GM12872 (cell line): ENCODE data around the gene IGFN1.

Experiments used
- TF ChIP-seq, protein P1 (sequence below): IDR thresholded peaks from 3 replicates; pipeline ENCODE4 v1.5.1; 2011; ENCODE audit warnings: low read depth, mild to moderate bottlenecking, low read length, moderate library complexity; ENCODE audit not compliant: insufficient read depth

Gene IGFN1

DNA sequence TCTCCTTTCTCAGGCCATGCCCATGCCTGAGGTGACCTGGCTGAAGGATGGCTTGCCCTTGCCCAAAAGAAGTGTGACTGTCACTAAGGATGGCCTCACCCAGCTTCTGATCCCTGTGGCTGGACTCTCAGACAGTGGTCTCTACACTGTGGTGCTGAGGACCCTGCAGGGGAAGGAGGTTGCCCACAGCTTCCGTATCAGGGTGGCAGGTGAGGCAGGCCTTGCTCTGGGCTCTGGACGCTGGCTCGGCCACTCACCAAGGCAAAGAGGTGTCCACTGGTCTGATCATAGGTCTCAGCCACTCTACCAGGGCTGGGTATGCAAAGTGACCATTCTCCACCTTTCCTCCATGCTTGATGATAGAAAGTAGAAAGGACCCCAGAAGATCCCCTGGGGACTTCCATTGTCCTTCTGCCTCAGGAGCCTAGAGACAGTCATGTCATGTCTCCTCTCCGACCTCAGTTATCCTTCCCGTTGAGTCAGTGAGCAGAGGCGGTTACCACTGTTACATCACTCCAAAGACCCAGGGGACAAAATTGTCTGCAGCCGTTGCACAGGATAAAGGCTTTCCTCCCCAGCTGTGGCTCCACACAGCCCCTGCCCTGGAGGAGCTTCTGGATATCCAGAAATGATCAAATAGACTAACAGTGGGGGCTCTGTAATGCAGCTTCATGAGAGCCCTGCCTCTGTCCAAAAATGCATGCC lies 34.2 kb downstream of the IGFN1 start:
- TF ChIP-seq, protein P1, sequence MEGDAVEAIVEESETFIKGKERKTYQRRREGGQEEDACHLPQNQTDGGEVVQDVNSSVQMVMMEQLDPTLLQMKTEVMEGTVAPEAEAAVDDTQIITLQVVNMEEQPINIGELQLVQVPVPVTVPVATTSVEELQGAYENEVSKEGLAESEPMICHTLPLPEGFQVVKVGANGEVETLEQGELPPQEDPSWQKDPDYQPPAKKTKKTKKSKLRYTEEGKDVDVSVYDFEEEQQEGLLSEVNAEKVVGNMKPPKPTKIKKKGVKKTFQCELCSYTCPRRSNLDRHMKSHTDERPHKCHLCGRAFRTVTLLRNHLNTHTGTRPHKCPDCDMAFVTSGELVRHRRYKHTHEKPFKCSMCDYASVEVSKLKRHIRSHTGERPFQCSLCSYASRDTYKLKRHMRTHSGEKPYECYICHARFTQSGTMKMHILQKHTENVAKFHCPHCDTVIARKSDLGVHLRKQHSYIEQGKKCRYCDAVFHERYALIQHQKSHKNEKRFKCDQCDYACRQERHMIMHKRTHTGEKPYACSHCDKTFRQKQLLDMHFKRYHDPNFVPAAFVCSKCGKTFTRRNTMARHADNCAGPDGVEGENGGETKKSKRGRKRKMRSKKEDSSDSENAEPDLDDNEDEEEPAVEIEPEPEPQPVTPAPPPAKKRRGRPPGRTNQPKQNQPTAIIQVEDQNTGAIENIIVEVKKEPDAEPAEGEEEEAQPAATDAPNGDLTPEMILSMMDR, result no peak

DNA sequence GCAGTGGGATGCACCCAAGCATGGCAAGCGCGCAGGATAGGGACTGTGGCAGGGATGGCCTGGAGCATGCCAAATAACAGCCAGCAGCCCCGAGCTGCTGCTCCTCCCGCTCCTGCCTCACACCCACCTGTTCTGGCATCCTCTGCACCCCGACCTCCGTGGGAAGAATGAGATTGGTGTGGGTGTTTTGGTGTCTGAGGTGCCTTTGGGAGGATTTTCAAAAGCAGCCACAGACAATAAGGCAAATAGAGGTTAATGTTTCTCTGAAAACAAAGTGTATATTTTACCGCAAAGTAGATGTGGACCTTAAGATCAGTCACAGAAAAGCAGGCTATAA lies 35.5 kb downstream of the IGFN1 start:
- TF ChIP-seq, protein P1, result no peak

DNA sequence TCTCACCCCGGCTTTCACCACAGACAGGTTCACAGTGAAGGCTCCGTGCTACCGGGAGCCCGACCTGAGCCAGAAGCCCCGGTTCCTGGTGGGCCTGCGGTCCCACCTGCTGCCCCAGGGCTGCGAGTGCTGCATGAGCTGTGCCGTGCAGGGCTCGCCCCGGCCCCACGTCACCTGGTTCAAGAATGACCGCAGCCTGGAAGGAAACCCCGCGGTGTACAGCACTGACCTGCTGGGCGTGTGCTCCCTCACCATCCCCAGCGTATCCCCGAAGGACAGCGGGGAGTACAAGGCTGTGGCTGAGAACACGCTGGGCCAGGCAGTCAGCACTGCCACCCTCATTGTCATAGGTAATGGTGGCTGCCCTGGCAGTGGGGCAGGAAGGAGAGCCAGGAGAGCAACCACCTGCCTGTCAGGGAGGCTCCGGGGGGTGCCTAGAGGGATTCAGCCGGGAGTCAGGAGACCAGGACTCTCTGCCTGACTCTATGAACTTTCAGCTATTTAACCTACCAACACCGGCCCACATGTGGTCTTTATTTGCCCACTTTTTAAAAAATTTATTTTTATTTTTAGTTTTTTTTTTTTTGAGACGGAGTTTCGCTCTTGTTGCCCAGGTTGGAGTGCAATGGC lies 36.4 kb downstream of the IGFN1 start:
- TF ChIP-seq, protein P1, result no peak

DNA sequence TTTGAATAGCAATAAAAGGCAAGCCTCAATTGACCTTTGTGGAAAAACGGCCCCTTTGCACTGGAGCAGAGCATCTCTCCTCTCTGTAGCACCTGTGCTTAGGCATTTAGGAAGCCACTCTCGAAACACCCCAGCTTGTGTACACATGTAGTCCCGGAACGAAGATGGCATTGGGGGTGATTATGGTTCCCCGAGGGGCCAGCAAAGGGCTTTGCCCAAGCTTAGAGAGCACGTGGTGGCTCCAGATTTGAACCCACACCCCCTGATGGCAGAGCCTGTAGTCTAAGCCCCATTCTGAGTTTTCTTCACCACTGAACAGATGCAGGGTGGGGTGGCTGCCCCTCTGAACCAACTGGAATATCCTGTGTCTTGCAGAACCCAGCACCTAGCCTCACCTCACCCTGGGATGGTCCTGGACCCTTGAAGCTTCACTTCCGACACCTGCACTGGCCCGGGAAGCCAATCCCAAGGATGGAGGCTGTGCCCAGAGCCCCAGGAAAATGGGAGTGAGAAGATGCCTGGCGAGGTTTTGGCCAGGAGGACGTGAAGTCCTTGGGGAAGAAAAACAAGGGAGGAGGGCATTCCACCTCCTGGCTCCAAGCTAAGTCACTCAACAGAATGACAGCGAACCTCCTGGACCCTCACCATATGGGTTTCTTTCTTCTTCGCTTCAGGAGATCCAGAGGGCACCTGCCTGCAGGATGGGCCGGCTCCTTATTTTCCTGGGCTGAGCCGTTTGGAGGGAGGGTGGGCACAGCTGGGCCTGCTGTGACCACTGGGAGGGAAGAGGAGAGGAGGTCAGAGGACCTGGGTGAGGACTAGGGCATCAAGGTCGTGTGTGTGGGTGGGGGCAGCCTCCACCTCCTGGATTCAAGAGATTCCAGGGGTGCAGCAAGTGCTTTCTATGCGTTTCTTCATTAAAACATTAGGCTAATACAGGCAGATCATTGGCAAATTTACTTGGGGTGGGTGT lies 37.7 kb downstream of the IGFN1 start:
- TF ChIP-seq, protein P1, result no peak

DNA sequence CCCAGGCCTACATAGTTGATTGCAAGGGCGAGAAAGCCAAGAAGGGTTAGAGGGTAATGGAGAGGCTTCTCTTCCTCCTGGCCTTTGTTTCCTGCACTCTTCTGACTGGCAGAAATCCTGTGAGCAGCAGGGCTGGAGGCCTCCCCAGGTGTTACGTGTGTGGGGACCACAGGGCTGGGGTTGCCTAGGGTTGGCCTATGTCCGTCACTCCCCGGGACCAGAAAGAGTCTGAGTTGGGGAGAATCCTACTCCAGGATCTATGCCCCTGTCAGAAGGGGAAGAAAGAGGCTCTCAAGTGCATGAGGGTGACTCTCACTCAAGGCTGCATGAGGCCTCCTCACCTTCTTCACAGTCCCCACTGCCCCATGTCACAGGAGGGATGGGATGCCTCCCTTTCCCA lies 38.5 kb downstream of the IGFN1 start:
- TF ChIP-seq, protein P1, result no peak

DNA sequence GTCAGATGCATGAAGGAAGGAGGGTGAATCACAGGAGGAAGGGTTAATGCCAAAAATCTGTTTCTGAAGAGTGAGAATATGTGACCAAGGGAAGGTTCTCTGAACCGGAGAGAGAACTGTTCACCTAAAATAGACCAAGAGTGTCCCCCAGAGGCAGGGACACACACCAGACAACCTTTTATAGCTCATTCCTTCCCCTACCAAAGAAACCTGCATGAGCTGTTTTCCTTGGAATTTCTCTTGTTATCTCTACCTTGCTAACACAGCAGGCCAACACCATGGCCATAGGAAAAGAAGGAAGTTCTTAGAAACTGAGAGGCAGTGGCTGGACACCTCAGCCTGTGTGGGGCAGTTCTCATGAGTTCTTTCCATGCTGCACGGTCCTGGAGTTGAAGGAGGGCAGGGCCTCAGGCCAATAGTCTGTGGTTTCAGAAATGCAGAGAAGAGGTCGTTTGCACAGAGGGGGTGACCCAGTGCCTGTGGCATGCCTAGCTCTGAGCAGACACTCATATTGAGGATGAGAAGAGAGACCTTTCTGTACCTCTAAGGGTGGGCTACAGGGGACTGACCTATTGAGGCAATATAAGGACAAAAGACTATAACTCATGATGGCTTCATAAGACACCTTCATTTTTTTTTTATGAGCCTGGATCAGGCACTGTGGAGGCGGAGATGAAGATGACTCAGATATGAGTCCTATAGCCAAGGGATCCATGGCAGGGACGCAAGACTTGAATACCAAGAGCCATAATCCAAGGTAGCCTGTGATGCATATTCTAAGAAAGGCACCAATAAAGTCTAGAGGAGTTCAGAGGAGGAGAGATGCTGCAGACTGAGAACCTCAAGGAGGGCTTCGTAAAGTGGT lies 39.4 kb downstream of the IGFN1 start:
- TF ChIP-seq, protein P1, result no peak

DNA sequence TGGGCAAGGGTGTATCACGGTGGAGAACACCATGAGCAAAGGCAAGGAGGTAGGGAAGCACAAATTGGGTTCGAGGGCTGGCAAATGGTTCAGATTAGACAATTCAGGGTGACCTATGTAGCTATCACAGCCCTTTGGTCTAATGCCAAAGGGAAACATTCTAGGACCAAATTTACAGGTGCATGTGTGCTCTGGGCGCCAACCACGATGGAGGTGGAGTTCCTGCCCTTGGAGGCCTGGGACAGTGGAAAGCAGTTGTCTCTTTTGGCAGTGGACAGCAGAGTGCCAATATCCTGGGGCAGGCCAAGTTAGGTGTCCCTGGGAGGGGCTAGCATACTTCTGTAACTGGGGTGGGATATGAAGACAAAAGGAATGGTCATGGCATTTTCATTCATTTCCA lies 40.1 kb downstream of the IGFN1 start:
- TF ChIP-seq, protein P1, result no peak
